MM.1S (cell line): Measurements from ENCODE around the gene PARD3.

ENCODE experiments used
- DNase-seq: peaks from one replicate; pipeline ENCODE4 v3.0.0-alpha.2; 2015
- H2AFZ ChIP-seq: fragments of 300-600 bp; sonication (generic); 2 replicates; pipeline ENCODE4 v1.6.0; 2016; ENCODE audit warnings: antibody characterized with exemption, low read length
- H3F3A ChIP-seq: fragments of 300-600 bp; sonication (generic); 2 replicates; pipeline ENCODE4 v1.6.1; 2016; ENCODE audit warnings: mild to moderate bottlenecking, antibody characterized with exemption, low read length, moderate library complexity, mixed read lengths; ENCODE audit not compliant: insufficient read depth
- H3K27ac ChIP-seq: fragments of 300-600 bp; sonication (generic); 2 replicates; pipeline ENCODE4 v1.5.1; 2016; ENCODE audit warnings: mild to moderate bottlenecking, low read length
- H3K27me3 ChIP-seq: fragments of 300-600 bp; sonication (generic); replicated peaks from 2 replicates; pipeline ENCODE4 v1.6.0; 2016; ENCODE audit warnings: low read length; ENCODE audit not compliant: insufficient read depth
- H3K36me3 ChIP-seq: fragments of 300-600 bp; sonication (generic); replicated peaks from 2 replicates; pipeline ENCODE4 v1.6.1; 2016; ENCODE audit warnings: mild to moderate bottlenecking, low read length, mixed read lengths; ENCODE audit not compliant: insufficient read depth
- H3K4me1 ChIP-seq: fragments of 300-600 bp; sonication (generic); 2 replicates; pipeline ENCODE4 v1.6.1; 2016; ENCODE audit warnings: low read length, mixed read lengths
- H3K4me2 ChIP-seq: fragments of 300-600 bp; sonication (generic); 2 replicates; pipeline ENCODE4 v1.6.0; 2016; ENCODE audit warnings: low read depth, low read length
- H3K4me3 ChIP-seq: fragments of 300-600 bp; sonication (generic); 2 replicates; pipeline ENCODE4 v1.5.1; 2016; ENCODE audit warnings: low read length, mixed read lengths
- H3K79me2 ChIP-seq: fragments of 300-600 bp; sonication (generic); 2 replicates; pipeline ENCODE4 v1.6.1; 2016; ENCODE audit warnings: mixed run types, low read length, mixed read lengths
- H3K9ac ChIP-seq: fragments of 300-600 bp; sonication (generic); 2 replicates; pipeline ENCODE4 v1.6.1; 2016; ENCODE audit warnings: low read length, mixed read lengths
- H3K9me2 ChIP-seq: fragments of 300-600 bp; sonication (generic); replicated peaks from 2 replicates; pipeline ENCODE4 v1.6.1; 2016; ENCODE audit warnings: mild to moderate bottlenecking, low read length, mixed read lengths; ENCODE audit not compliant: insufficient read depth
- H3K9me3 ChIP-seq: fragments of 300-600 bp; sonication (generic); replicated peaks from 2 replicates; pipeline ENCODE4 v1.6.1; 2016; ENCODE audit warnings: mild to moderate bottlenecking, low read length, mixed read lengths; ENCODE audit not compliant: insufficient read depth
- H4K20me1 ChIP-seq: fragments of 300-600 bp; sonication (generic); 2 replicates; pipeline ENCODE4 v1.6.1; 2016; ENCODE audit warnings: mild to moderate bottlenecking, low read length, moderate library complexity, mixed read lengths; ENCODE audit not compliant: insufficient read depth
- EZH2 ChIP-seq: fragments of 300-600 bp; sonication (generic); optimal IDR thresholded peaks from 2 replicates; pipeline ENCODE3; 2017; ENCODE audit warnings: low read depth, mild to moderate bottlenecking, antibody characterized with exemption, low read length, mixed read lengths
- EZH2phosphoT487 ChIP-seq: fragments of 300-600 bp; sonication (generic); IDR thresholded peaks from 2 replicates; pipeline ENCODE4 v1.6.1; 2018; ENCODE audit warnings: antibody characterized with exemption, low read length
- TF ChIP-seq, protein P1 (sequence below): fragments of 300-600 bp; sonication (generic); IDR thresholded peaks from 2 replicates; pipeline ENCODE4 v1.5.1; 2016; ENCODE audit warnings: antibody characterized with exemption, low read length, mixed read lengths

Gene PARD3

DNA sequence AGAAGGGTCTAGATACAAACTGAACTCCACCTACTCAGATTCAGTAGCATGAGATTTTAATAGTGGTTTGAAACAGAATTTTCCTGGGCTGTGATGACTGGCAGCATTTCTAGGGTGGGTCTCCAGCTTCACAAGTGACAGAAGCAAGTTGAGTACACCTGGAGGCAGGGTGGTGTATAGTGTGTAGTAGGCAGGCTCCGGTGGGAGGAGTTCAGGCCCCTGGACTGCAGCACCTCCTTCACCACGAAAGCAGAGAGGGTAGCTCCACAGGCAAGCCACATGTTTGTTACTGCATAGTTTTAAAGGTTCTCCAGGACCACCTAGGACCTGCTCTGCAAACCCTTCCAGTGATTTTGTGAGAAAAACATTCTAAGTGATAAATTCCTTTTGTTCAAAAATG, 347.2 kb downstream of the PARD3 start:
- TF ChIP-seq, protein P1, sequence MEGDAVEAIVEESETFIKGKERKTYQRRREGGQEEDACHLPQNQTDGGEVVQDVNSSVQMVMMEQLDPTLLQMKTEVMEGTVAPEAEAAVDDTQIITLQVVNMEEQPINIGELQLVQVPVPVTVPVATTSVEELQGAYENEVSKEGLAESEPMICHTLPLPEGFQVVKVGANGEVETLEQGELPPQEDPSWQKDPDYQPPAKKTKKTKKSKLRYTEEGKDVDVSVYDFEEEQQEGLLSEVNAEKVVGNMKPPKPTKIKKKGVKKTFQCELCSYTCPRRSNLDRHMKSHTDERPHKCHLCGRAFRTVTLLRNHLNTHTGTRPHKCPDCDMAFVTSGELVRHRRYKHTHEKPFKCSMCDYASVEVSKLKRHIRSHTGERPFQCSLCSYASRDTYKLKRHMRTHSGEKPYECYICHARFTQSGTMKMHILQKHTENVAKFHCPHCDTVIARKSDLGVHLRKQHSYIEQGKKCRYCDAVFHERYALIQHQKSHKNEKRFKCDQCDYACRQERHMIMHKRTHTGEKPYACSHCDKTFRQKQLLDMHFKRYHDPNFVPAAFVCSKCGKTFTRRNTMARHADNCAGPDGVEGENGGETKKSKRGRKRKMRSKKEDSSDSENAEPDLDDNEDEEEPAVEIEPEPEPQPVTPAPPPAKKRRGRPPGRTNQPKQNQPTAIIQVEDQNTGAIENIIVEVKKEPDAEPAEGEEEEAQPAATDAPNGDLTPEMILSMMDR, result no peak
- TF ChIP-seq EZH2phosphoT487 (no peak), EZH2 (no peak)
- H2AFZ ChIP-seq, result no peak overlapping the region
- H3K4me1 ChIP-seq, result no peaks in the 10 kb centered on the region
- no peaks in the 10 kb centered on the region for H3K79me2 ChIP-seq
- H3K36me3 ChIP-seq, result no peaks in the 10 kb centered on the region
- H3K4me2 ChIP-seq, result no peak overlapping the region
- H3F3A ChIP-seq, result no peaks in the 10 kb centered on the region
- no peak overlapping the region for H3K9ac ChIP-seq
- H3K27ac ChIP-seq, result no peak overlapping the region
- no peaks in the 10 kb centered on the region for H3K9me3 ChIP-seq
- H4K20me1 ChIP-seq, result no peaks in the 10 kb centered on the region
- no peaks in the 10 kb centered on the region for H3K9me2 ChIP-seq
- DNase-seq, result no peak
- no peaks in the 10 kb centered on the region for H3K27me3 ChIP-seq
- H3K4me3 ChIP-seq, result no peak overlapping the region

DNA sequence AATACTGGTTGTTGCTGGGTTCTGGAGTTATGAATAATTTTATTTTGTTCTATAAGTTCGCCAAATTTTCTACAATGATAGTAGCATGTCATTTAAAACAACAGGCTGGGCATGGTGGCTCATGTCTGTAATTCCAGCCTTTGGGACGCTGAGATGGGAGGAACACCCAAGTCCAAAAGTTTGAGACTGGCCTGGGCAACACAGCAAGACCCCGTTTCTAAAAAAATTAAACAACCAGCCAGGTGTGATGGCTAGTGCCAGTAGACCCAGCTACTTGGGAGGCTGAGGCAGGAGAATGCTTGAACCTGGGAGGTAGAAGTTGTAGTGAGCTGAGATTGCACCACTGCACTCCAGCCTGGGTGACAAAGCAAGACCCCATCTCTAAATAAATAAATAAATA, 347.7 kb downstream of the PARD3 start:
- no peak for DNase-seq
- Histone ChIP-seq H3K79me2 (no peaks in the 10 kb centered on the region), H3K27me3 (no peaks in the 10 kb centered on the region), H2AFZ (no peak overlapping the region), H3K27ac (no peak overlapping the region), H3K9me2 (no peaks in the 10 kb centered on the region), H3K4me3 (no peak overlapping the region), H3F3A (no peaks in the 10 kb centered on the region), H4K20me1 (no peaks in the 10 kb centered on the region), H3K36me3 (no peaks in the 10 kb centered on the region), H3K4me1 (no peaks in the 10 kb centered on the region), H3K9me3 (no peaks in the 10 kb centered on the region), H3K4me2 (no peak overlapping the region), H3K9ac (no peak overlapping the region)
- TF ChIP-seq EZH2 (no peak), EZH2phosphoT487 (no peak)
- TF ChIP-seq, protein P1, result no peak

DNA sequence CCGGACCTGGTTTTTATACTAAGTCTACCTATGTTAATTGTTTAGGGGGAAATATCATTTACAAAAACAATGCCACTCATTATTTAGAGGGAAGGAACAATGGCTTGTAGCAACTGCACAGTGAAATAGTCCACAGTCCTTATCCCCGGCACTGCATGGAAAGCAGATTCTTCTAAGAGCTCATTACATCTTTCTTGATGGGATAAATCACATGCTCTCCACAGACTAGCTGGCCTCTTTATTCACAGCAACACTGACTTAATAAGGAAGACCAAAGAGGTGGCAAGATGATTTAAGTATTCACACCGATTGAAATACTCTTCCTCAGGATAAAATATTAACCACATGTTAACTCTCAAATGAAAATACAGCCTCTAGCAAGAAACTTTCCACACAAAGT, 349.4 kb downstream of the PARD3 start:
- Histone ChIP-seq H3K9ac (no peak overlapping the region), H3K36me3 (no peaks in the 10 kb centered on the region), H3K27me3 (no peaks in the 10 kb centered on the region), H3K4me1 (no peaks in the 10 kb centered on the region), H4K20me1 (no peaks in the 10 kb centered on the region), H2AFZ (no peak overlapping the region), H3K4me3 (no peak overlapping the region), H3F3A (no peaks in the 10 kb centered on the region), H3K9me2 (no peaks in the 10 kb centered on the region), H3K79me2 (no peaks in the 10 kb centered on the region), H3K4me2 (no peak overlapping the region), H3K9me3 (no peaks in the 10 kb centered on the region), H3K27ac (no peak overlapping the region)
- no peak for DNase-seq
- TF ChIP-seq EZH2 (no peak), EZH2phosphoT487 (no peak)
- TF ChIP-seq, protein P1, result no peak
